Measurements from ENCODE around the gene ODR4.

Gene ODR4

DNA sequence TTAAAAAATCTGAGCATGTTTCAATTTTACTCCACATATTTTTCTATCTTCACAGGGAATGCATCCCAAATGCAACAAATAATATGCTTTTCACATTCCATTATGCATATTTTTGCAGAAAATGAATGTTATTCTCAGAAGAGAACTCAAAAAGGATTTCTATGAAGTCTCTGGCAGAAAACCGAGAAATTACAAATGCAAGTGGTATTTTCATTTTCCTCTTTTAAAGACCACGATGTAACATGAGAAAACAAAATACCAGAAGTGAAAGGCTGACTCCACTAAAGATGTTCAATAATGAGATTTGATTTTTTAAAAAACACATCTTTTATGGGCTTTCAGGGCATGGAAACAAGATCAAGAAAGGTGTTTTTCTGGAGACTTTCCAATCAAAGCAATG is 90.3 kb downstream of the ODR4 start:
- no peak overlapping the region for H3K27ac ChIP-seq
- TF ChIP-seq CTCF (IDR thresholded peaks at IDR 0.05) (no peak), ZFX (IDR thresholded peaks at IDR 0.05; ENCODE audit: borderline replicate concordance) (no peak)
